Femur (tissue), 1 donor: ENCODE results near the gene CELF2.
"Not testable (repeated sequence)": the region's sequence is repeated elsewhere in the genome, so short reads cannot be mapped to it uniquely, and the experiment has no call there.

Experiments used
- DNase-seq: peaks from one replicate; pipeline ENCODE4 v3.0.0-alpha.2; 2017

CELF2 gene

DNA sequence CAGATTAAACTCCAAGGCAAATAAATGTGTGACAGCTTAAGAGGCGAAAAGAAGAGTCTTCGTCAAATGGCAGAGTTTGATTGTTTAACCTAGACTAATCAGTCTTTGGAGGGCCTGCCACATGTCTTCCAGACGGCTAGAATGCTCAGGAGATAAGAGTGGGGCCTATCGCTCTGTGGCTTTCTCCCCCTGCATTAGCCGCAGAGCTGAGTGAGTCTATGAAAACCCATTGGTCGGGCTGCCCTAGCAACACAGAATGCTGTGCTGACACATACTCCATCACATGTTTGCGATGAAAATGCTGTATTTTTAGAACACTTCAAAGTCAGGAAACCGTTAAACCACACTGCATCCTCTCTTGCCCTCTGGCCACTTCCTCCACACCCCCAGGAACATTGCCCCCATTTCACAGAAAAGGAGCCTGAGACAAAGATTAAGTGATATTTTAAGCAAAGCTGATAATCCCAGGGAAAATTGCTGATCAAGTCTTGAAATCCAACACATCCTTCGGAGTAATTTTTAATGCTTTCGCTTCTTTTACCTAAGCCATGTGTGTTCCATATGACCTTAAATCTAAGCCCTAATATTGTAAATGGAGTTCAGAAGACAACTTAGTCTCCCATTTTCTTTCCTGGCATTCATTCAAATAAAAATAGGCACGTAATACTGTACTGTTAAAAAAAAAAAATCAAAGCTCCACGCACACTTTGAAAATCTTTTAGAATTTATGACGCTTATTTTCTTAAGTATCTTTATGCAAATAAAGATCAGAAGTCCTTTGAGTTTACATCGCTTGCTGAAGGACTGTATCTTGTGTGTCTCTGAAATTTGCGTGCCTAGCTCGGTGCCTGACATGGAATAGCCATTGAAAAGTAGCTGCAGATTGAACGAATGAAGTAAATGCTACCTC, 161.2 kb downstream of the CELF2 start:
- peak; percentile 62 for DNase-seq

- DNase-seq, result no peak
Measured at GRCh38 chr10:11179516-11180105, 161.9 kb downstream of the CELF2 start.

- DNase-seq, result no peak
Measured at GRCh38 chr10:11180228-11180627, 162.6 kb downstream of the CELF2 start.

DNA sequence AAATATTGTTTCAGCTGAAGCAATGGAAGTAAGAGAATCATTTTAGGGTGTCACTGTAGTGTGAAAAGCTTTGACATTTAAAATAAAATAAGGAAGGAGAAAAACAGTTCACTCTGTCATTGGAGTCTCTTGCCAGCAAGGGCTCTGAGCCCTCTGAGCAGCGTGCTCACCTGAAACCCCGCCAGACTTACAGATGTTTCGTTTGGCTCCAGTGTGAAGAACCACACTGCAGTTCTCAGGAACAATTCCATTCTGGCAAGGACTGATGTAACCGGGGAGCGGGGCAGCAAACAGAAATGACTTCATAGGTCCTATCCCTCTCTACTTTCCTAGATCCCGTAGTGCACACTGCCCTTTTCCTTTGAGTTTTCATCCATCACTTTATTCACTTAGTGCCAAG, 164.3 kb downstream of the CELF2 start:
- peak; percentile 64 for DNase-seq

DNA sequence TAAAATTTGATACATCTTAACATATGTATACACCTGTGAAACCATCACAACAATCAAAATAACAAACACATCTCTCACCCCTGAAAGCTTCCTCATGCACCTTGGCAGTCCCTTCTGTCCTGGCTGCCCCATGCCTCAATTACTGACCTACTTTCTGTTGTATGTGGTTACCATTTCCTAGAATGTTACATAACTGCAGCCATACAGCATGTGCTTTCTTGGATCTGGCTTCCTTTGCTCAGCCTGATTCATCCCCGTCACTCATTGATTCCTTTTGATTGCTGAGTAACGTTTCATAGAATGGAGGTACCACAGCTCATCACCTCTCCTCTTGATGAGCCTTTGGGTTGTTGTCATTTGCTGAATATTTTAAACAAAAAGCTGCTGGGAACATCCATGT, 165.3 kb downstream of the CELF2 start:
- no peak for DNase-seq

GRCh38 chr10:11184093-11184492, 166.4 kb downstream of the CELF2 start:
- DNase-seq, result no peak

DNA sequence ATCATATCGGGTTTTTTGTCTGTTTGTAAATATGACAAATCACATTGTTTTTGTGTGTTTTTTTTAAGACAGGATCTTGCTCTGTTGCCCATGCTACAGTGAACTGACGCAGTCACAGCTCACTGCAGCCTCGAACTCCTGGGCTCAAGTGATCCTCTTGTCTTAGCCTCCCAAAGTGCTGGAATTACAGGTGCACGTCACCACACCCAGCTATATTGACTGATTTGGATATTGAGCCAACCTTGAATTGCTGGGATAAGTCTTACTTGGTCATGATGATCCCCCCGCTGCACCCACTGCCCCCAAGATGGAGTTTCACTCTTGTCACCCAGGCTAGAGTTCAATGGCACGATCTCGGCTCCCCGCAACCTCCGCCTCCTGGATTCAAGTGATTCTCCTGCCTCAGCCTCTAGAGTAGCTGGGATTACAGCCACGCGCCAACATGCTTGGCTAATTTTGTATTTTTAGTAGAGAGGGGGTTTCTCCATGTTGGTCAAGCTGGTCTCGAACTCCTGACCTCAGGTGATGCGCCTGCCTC, 167.5 kb downstream of the CELF2 start:
- DNase-seq, result not testable (repeated sequence)

DNA sequence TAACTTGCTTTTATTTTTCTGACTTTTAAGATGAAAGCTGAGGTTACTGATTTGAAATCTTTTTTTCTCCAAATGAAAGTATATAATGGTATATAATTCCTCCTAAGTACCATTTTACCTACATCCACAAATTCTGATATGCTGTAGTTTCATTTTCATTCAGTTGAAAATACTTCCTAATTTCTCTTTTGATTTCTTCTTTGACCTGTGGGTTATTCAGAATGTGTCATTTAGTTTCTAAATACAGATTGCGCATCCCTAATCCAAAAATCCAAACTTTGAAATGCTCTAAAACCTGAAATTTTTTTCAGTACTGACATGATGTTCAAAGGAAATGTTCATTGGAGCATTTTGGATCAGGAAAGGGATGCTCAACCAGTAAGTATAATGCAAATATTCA, 168.7 kb downstream of the CELF2 start:
- DNase-seq, result no peak

GRCh38 chr10:11189582-11190376, 172.1 kb downstream of the CELF2 start:
- DNase-seq, result no peak

DNA sequence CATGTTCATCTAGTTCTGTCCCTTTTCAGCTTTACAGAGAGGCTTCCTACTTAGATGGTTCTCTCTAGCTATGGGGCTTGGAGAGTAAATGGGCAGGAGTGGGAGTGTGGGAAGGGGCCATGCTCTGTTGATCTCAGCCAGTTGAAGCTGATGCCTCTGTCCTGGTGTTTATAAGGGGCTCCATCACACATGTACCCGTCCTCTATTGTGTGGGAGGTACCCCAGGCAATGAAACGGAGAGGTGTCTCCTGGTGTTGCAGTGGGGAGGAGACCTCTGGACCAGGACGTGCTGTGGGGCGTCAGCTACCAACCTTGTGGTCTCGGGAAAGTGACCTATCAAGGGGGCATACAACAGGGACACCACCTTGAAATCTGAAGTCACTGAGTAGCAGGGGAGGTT, 173.5 kb downstream of the CELF2 start:
- no peak for DNase-seq

DNA sequence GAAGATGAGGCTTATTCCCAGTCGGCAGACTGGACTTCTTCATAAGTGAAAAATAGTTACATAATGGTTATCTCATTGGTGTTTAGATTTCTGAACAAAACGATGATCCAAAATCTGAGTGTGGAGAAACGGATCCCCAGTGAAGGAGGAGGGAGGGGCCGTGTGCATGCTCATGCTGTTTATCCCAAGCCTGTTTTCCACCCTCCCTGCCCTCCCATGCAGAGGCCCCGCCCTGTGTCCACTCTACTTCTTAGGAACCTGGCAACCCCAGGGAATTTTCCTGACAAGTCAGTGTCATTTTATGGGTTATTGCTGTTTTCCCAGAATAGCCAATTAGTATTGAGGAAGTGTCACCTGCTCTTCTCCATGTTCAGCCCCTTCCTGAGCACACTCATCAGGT, 174.0 kb downstream of the CELF2 start:
- DNase-seq, result no peak

DNA sequence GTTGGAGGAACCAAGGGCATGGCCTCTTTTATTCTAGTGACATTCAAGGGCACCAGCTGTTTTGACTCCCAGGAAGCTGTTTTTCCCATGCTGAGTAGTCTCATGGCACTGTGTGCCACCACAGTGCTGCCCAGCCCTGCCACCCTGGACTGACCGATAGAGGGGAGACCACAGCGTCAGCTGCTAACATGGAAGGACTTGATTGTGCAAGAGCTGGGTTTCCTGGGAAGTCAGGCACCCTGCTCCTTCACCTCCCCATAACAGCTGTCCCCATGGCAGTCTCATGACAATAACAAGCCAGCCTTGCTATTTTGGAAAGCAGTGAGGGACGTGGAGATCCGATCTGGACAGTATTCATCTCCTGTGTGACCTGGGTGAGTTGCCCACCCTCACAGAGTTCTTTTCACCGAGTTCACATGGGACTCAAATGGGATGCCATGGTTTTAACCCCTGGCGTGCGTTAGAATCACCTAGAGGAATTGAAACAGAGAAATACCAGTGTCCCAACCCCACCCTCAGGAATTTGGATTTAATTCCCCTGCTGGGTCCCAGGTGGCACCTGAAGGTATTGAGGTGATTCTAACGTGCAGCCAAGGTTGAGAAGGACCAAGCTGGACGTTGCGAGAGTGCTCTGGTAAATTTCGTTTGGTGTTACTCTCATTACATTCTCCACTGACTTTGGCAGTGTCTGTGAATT, 174.8 kb downstream of the CELF2 start:
- DNase-seq, result no peak

- no peak for DNase-seq
Measured at GRCh38 chr10:11193001-11193551, 175.4 kb downstream of the CELF2 start.

- no peak for DNase-seq
Measured at GRCh38 chr10:11194859-11195586, 177.4 kb downstream of the CELF2 start.

- DNase-seq, result no peak
Measured at GRCh38 chr10:11195623-11196022, 178.0 kb downstream of the CELF2 start.

GRCh38 chr10:11197266-11197712, 179.6 kb downstream of the CELF2 start:
- DNase-seq, result no peak

- DNase-seq, result no peak
Measured at GRCh38 chr10:11197878-11198277, 180.2 kb downstream of the CELF2 start.

GRCh38 chr10:11201911-11202310, 184.2 kb downstream of the CELF2 start:
- DNase-seq, result no peak

- no peak for DNase-seq
Measured at GRCh38 chr10:11204351-11204942, 186.8 kb downstream of the CELF2 start.

DNA sequence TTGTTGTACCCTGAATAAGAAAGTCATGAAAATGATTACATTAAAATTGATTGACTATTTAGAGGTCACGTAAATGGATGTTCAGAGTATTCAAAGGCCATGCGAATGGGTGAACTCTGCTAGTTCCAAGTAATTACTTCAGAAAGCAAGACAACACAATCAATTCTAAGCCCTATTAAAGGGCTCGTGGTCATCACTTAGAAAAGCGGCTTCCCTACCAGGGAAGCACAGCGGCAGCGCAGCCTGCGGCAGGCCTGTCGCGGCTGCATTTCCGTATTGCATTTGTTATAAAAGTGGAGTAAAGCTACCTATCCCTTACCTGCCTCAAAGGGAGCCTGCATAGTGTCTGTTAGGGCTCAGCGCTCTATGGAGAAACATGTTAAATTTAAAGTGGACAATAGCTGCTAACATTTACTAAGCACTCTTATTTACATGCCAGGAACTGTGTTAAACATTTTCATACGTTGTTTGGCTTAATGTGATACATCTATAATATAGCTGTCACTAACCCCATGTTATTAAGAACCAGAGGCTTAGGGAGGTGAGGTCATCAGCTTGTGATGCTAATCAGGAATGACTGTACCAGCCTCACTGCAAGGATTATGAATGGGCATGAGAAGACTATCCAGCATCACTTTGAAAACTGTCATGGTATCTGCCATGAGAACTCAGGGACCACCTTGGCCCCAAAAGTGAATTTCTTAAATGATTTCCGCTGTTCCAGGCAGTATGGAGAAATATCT, 187.5 kb downstream of the CELF2 start:
- no peak for DNase-seq
